Umbilical cord (tissue), 2 donors: ENCODE data around the gene GDPD2. TPM values are rescaled to one million over a fixed set of nuclear protein-coding genes. Genes with fewer than 3 reads are reported as not detected.
A peak's percentile ranks its signal among the peaks of the same experiment; 100 is the strongest.
"Not testable (repeated sequence)": the region's sequence is repeated elsewhere in the genome, so short reads cannot be mapped to it uniquely, and the experiment has no call there.

Experiments used
- DNase-seq: peaks from one replicate; pipeline ENCODE4 v3.0.0-alpha.2; 2015; ENCODE audit warnings: low spot score
- total RNA-seq: library from RNA; depleted of rRNA; stranded (reverse); fragments of >200 nt; gene quantifications from one replicate; pipeline ENCODE4 v1.2.3, GENCODE V29; 2014; ENCODE audit warnings: low replicate concordance; ENCODE audit not compliant: insufficient read depth

Gene GDPD2
- total RNA-seq = 0.72 TPM

GRCh38 chrX:70422851-70423341 lies at the start of gene GDPD2:
GDPD2 (plus strand) TSS chrX:70423314; CDS start chrX:70424985, 1,671 bp downstream.
- DNase-seq = no peak

- no peak for DNase-seq
Observed at GRCh38 chrX:70386235-70386634, 36.9 kb upstream of the GDPD2 start.

- DNase-seq = no peak
Observed at GRCh38 chrX:70398899-70399298, 24.2 kb upstream of the GDPD2 start.

GRCh38 chrX:70400181-70400580 lies 22.9 kb upstream of the GDPD2 start:
- not testable (repeated sequence) for DNase-seq

GRCh38 chrX:70402721-70403120 lies 20.4 kb upstream of the GDPD2 start:
- no peak for DNase-seq

- no peak for DNase-seq
Observed at GRCh38 chrX:70405003-70405402, 18.1 kb upstream of the GDPD2 start.

- DNase-seq = no peak
Observed at GRCh38 chrX:70410921-70411320, 12.2 kb upstream of the GDPD2 start.

- DNase-seq = no peak
Observed at GRCh38 chrX:70411475-70411874, 11.6 kb upstream of the GDPD2 start.

- no peak for DNase-seq
Observed at GRCh38 chrX:70421618-70422017, 1.5 kb upstream of the GDPD2 start.

- DNase-seq = no peak
Observed at GRCh38 chrX:70423936-70424675, 992 bp downstream of the GDPD2 start.

GRCh38 chrX:70424801-70425200 lies 1.7 kb downstream of the GDPD2 start:
- no peak for DNase-seq

GRCh38 chrX:70426286-70427278 lies 3.5 kb downstream of the GDPD2 start:
- DNase-seq = no peak

GRCh38 chrX:70427365-70427764 lies 4.3 kb downstream of the GDPD2 start:
- DNase-seq = no peak

GRCh38 chrX:70429759-70430158 lies 6.6 kb downstream of the GDPD2 start:
- DNase-seq = no peak

GRCh38 chrX:70432936-70433847 lies 10.1 kb downstream of the GDPD2 start:
- no peak for DNase-seq

GRCh38 chrX:70433848-70434351 lies 10.8 kb downstream of the GDPD2 start:
- DNase-seq = peak; percentile 33

GRCh38 chrX:70434352-70434866 lies 11.3 kb downstream of the GDPD2 start:
- peak; percentile 85 for DNase-seq

GRCh38 chrX:70434914-70435586 lies 11.9 kb downstream of the GDPD2 start:
- DNase-seq = no peak

GRCh38 chrX:70436343-70436742 lies 13.2 kb downstream of the GDPD2 start:
- no peak for DNase-seq

GRCh38 chrX:70437011-70437410 lies 13.9 kb downstream of the GDPD2 start:
- no peak for DNase-seq
